AG09319 (cell line): ENCODE measurements around the gene NPEPL1.

ENCODE experiments used
- DNase-seq: peaks from one replicate; pipeline ENCODE4 v3.0.0-alpha.2; 2010; ENCODE audit warnings: low read depth; ENCODE audit errors: extremely low read depth
- CTCF ChIP-seq: IDR thresholded peaks from 2 replicates; pipeline ENCODE4 v1.5.1; 2011; ENCODE audit warnings: low read depth, mild to moderate bottlenecking, inconsistent platforms, low read length, moderate library complexity

NPEPL1 gene

GRCh38 chr20:58676161-58676560 is 16.4 kb upstream of the NPEPL1 start:
- no peak for TF ChIP-seq CTCF
- DNase-seq: no peak

GRCh38 chr20:58677079-58677604 is 15.5 kb upstream of the NPEPL1 start:
- no peak for TF ChIP-seq CTCF
- DNase-seq: no peak

GRCh38 chr20:58677808-58678207 is 14.8 kb upstream of the NPEPL1 start:
- no peak for DNase-seq
- TF ChIP-seq CTCF: no peak

- no peak for DNase-seq
- no peak for TF ChIP-seq CTCF
These were observed 13.8 kb upstream of the NPEPL1 start for GRCh38 chr20:58678806-58679205.

GRCh38 chr20:58682656-58683531 is 9.7 kb upstream of the NPEPL1 start:
- TF ChIP-seq CTCF: no peak
- no peak for DNase-seq

GRCh38 chr20:58684291-58684690 is 8.3 kb upstream of the NPEPL1 start:
- no peak for DNase-seq
- TF ChIP-seq CTCF: no peak

GRCh38 chr20:58685988-58686387 is 6.6 kb upstream of the NPEPL1 start:
- DNase-seq: no peak

More at GRCh38 chr20:58685988-58686387, 6.6 kb upstream of the NPEPL1 start:
- TF ChIP-seq CTCF: no peak
